GM18867 (cell line): ENCODE data around the gene CBX6.
A peak's percentile ranks its signal among the peaks of the same experiment; 100 is the strongest.

Source experiments
- ATAC-seq: cut with Tn5 transposase; IDR thresholded peaks from one replicate; pipeline ENCODE4 v1.9.1; 2021; ENCODE audit warnings: mild to moderate bottlenecking, moderate library complexity; ENCODE audit not compliant: unreplicated experiment

Gene CBX6

GRCh38 chr22:38873469-38874411 lies 1.7 kb upstream of the CBX6 start:
- ATAC-seq, result no peak

GRCh38 chr22:38872831-38873248 lies 824 bp upstream of the CBX6 start:
- no peak for ATAC-seq

- ATAC-seq, result peak; percentile 21
Observed at GRCh38 chr22:38871360-38872171, 450 bp downstream of the CBX6 start.

GRCh38 chr22:38870791-38871359 lies 1.1 kb downstream of the CBX6 start:
- no peak for ATAC-seq

- ATAC-seq, result no peak
Observed at GRCh38 chr22:38870312-38870741, 1.7 kb downstream of the CBX6 start.

GRCh38 chr22:38869663-38870062 lies 2.4 kb downstream of the CBX6 start:
- no peak for ATAC-seq

- ATAC-seq, result no peak
Observed at GRCh38 chr22:38868886-38869381, 3.1 kb downstream of the CBX6 start.

GRCh38 chr22:38868286-38868721 lies 3.7 kb downstream of the CBX6 start:
- ATAC-seq, result no peak

GRCh38 chr22:38867471-38868285 lies 4.3 kb downstream of the CBX6 start:
- ATAC-seq, result no peak

- ATAC-seq, result no peak
Observed at GRCh38 chr22:38867124-38867455, 4.9 kb downstream of the CBX6 start.

GRCh38 chr22:38866399-38867123 lies 5.5 kb downstream of the CBX6 start:
- no peak for ATAC-seq

GRCh38 chr22:38866024-38866398 lies 6.0 kb downstream of the CBX6 start:
- ATAC-seq, result no peak

GRCh38 chr22:38865201-38866023 lies 6.6 kb downstream of the CBX6 start:
- no peak for ATAC-seq

- ATAC-seq, result no peak
Observed at GRCh38 chr22:38864361-38865191, 7.4 kb downstream of the CBX6 start.

- ATAC-seq, result no peak
Observed at GRCh38 chr22:38863531-38864131, 8.4 kb downstream of the CBX6 start.

GRCh38 chr22:38862375-38863329 lies 9.4 kb downstream of the CBX6 start:
- no peak for ATAC-seq

- ATAC-seq, result no peak
Observed at GRCh38 chr22:38861927-38862326, 10.1 kb downstream of the CBX6 start.
